Measurements from ENCODE around the gene CFAP299.
"Not testable (repeated sequence)": the region's sequence is repeated elsewhere in the genome, so short reads cannot be mapped to it uniquely, and the experiment has no call there.

Gene CFAP299

DNA sequence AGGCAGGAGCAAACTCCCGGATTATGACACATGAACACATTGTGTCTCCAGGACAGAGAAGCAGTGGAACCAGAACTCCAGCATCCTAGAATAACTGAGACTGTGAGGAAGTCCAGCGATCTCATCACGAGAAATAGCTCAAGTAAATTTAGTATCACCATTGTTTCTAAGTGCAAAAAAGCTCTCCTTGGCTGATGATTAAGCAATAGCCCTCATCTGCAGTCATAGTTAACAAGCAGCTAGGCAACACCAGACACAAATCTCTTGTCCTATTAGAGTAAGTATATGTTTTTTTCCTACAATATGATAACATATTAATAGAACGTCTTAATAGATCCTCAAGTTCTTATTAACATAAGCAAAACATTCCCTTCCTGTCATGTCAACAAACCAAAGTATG is 2.4 kb upstream of the CFAP299 start:
- DNase-seq: no peak

GRCh38 chr4:80334568-80334967 is 962 bp upstream of the CFAP299 start:
- DNase-seq: no peak

GRCh38 chr4:80335226-80335553 is 340 bp upstream of the CFAP299 start:
- DNase-seq: no peak

GRCh38 chr4:80336582-80336981 is 1.1 kb downstream of the CFAP299 start:
- DNase-seq: no peak

GRCh38 chr4:80340036-80340435 is 4.5 kb downstream of the CFAP299 start:
- no peak for DNase-seq

GRCh38 chr4:80342684-80343083 is 7.2 kb downstream of the CFAP299 start:
- not testable (repeated sequence) for DNase-seq

DNA sequence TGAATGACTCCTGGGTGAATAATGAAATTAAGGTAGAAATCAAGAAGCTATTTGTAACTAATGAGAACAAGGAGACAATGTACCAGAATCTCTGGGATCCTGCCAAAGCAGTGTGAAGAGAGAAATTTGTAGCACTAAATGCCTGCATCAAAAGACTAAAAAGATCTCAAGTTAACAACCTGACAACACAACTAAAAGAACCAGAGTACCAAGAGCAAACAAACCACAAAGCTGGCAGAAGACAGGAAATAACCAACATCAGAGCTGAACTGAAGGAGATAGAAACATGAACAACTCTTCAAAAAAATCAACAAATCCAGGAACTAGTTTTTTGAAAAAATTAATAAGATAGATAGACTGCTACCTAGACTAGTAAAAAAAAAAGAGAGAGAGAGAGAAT is 8.4 kb downstream of the CFAP299 start:
- DNase-seq: no peak

GRCh38 chr4:80360084-80360483 is 24.6 kb downstream of the CFAP299 start:
- no peak for DNase-seq

GRCh38 chr4:80360900-80361299 is 25.4 kb downstream of the CFAP299 start:
- DNase-seq: no peak

DNA sequence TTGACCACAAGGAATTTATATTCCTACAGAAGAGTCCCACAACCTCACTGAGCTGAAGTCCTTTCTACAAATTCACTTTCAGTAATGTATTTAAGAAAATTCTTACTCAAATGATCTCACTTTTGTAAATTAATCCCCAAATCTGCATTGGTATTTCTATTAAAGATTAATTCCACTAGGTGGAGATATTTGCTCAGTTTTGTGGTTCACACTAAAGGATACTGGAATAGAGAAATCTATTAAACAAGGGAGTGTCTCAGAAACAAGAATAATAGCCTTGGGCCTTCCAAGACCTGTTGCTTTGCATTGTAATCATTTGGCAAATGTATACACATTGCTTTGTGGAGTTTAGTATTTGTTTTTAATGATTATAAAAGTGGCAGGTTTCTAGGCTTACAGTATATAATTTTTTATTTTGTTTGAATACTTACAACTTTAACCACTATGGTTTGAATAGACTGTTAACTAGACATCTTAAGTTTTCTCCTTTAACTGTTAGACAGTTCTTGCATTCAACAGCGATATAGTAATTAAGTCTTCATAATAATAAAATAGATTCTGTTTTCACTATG is 25.9 kb downstream of the CFAP299 start:
- DNase-seq: no peak

DNA sequence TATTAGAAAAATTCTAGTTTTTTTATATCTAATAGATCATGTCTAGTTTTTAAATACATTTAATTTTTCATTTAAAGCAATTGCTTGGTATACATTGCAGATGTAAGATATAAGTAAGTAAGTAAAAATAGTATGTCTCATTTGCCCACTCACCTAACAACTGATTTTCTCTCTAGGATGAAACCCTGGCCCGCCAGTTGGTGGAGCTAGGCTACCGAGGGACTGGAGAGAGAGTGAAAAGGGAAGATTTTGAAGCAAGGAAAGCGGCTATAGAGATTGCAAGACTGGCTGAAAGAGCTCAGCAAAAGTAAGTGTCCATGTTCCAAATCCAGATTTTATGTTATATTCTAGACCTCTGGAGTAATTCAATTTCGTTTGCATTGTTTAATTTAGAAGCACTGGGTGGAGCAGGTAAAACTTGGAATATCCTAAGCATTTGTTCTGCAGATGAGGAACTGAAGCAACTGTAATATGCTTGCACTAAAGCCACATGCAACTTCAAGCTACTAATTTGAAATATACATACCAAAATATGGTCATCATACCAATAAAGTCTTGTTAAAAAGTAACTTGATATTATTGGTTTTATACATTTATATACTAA is 27.1 kb downstream of the CFAP299 start:
- DNase-seq: no peak

GRCh38 chr4:80365928-80366327 is 30.4 kb downstream of the CFAP299 start:
- peak in 1 of 2 experiments; percentile 4 for DNase-seq

DNA sequence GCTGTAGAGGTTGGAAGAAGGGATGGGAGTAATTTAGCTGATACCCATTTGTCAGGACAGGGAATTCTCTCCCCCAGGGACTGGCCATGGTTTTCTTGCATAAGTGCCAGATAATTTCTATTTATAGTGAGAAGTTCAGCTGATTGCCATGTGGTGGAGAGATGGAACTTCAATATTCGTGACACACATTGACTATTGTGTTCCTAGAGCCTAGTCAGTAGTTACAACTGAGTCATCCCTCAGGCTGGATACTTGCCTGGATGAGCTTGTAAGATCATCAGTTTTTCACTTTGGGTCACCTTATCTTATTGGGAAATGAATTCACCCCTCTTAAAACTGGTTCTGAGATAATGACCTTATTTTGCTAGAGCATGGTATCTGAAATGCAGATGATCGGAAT is 32.2 kb downstream of the CFAP299 start:
- no peak for DNase-seq

- DNase-seq: no peak
These were observed 35.1 kb downstream of the CFAP299 start for GRCh38 chr4:80370635-80371034.

GRCh38 chr4:80371046-80371445 is 35.5 kb downstream of the CFAP299 start:
- no peak for DNase-seq

DNA sequence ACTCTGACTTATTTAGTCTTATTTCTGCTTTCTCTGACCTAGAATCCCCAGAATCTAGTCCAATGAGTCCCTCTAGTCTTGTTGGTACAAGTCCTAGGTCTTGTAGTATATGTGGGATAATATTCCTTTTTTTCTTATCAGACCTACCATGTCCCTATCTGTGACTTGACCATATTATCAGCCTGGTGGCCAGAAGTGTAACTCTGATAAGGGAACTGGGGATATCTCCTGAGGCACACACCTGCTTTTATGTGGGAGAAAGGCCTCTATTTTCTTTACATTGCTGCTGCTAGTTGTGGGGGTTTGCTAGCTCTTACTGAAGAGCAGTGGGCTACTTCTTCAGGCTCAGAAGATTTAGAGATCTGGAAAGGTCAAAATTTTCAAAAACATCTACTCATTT is 38.6 kb downstream of the CFAP299 start:
- no peak for DNase-seq

DNA sequence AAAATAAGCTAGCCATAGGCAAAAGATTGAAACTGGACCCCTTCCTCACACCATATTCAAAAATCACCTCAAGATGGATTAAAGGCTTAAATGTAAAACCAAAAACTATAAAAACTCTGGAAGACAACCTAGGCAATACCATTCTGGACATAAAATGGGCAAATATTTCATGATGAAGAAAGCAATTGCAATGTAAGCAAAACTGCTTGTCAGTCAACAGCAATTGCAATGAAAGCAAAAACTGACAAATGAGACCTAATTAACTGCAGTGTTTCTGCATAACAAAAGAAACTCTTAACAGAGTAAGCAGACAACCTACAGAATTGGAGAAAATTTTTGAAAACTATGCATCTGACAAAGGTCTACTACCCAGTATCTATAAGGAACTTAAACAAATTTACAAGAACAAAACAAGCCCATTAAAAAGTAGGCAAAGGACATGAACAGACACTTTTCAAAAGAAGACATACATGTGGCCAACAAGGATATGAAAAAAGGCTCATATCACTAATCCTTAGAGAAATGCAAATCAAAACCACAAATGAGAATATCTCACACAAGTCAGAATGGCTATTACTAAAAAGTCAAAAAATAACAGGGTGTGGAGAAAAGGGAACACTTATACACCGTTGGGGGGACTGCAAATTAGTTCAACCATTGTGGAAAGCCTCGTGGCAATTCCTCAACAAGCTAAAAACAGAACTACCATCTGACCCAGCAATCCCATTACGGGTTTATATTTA is 46.7 kb downstream of the CFAP299 start:
- no peak for DNase-seq

- DNase-seq: no peak
These were observed 50.1 kb downstream of the CFAP299 start for GRCh38 chr4:80385397-80386280.

- no peak for DNase-seq
These were observed 50.9 kb downstream of the CFAP299 start for GRCh38 chr4:80386281-80386886.

DNA sequence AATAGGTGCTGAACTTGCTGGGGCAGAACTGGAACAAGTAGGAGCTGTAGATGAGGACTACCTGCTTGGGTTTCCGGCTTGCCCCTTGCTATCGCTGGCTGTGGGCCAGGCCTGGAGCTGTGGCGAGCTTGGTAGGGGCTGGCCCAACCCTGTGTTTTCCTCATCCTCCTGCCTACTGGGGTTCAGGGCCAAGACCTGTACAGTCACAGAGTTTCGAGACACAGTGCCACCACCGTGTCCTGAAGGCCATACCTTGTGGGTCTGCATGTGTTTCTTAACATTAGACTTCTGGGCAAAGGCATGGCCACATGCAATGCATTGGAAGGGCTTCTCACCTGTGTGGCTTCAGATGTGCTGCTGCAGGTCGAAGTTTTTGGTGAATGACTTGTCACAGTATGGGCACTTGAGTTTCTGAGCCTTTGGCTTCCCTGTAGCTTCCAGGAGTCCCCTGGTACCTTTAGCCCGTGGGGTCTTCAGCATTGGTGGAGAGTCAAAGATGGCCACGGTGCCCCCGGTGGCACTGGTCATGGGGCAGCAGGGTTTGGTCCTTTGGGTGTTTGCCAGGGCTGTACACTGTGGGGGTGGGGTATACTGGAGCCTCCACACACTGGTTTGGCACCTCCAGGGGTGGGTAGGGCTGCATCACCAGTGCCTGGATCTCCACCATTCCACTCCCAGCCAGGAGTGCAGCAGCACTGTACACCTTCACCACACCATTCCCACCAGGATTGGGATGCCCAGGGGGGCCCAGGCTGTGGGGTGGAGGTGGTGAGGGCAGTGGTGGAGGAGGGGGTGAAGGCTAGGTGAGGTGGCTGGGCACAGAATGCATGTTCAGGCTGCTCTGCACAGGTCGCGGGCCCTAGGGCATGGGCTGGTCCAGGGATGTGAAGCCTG is 52.1 kb downstream of the CFAP299 start:
- no peak for DNase-seq

DNA sequence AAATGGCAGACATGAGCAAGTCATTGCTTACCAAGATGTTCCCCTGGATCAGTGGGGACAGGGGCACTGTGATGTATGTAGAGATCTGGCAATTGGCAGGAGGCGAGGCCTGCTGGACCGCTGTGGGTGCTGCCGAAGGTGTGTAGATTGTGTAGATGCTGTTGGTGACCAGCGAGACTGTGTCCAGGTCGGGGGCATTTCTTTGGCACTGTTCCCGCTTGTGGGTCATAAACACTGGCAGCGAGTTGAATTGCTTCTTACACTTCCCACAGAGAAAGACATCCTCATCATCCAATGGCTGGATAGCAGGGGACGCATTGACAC is 52.7 kb downstream of the CFAP299 start:
- DNase-seq: no peak

DNA sequence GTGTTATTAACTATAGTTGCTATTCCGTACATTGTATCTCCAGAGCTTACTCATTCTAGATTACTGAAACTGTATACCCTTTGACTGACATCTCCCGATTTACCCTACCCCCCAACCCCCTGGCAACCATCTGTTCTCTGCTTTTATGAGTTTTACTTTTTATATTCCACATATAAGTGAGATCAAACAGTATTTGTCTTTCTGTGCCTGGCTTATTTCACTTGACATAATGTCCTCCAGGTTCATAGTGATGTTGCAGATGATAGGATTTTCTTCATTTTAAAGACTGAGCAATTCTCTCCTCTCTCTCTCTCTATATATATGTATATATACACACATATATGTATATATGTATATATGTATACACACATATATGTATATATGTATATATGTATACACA is 54.6 kb downstream of the CFAP299 start:
- DNase-seq: no peak

All from cerebellar nuclear complex (tissue), 1 donor.